BLaER1 treated with 17β-estradiol and CSF1 and Interleukin-3, amounts not matched to agents 10 nM and 100 nM (cell line): ENCODE measurements around the gene FCN3.

ENCODE experiments used
- H3K27ac ChIP-seq, 11 experiments: shearing (Covaris generic); formaldehyde crosslinking; 2 replicates each; pipeline ENCODE4 v1.8.1; 2022
- H3K27me3 ChIP-seq, 11 experiments: shearing (Covaris generic); formaldehyde crosslinking; 2 replicates each; pipeline ENCODE4 v1.8.1; 2022
- H3K36me3 ChIP-seq, 11 experiments: shearing (Covaris generic); formaldehyde crosslinking; 2 replicates each; pipeline ENCODE4 v1.8.1; 2022
- H3K4me1 ChIP-seq, 10 experiments: shearing (Covaris generic); formaldehyde crosslinking; 2 replicates each; pipeline ENCODE4 v1.8.1; 2022
- H3K4me2 ChIP-seq, 11 experiments: shearing (Covaris generic); formaldehyde crosslinking; 2 replicates each; pipeline ENCODE4 v1.8.1; 2022
- H3K4me3 ChIP-seq, 10 experiments: shearing (Covaris generic); formaldehyde crosslinking; 2 replicates each; pipeline ENCODE4 v1.8.1; 2022
- H3K9ac ChIP-seq, 11 experiments: shearing (Covaris generic); formaldehyde crosslinking; 2 replicates each; pipeline ENCODE4 v1.8.1; 2022
- H3K9me3 ChIP-seq, 11 experiments: shearing (Covaris generic); formaldehyde crosslinking; replicated peaks in 1 of 11; 2 replicates each; pipeline ENCODE4 v1.8.1; 2022
- H4K20me1 ChIP-seq, 11 experiments: shearing (Covaris generic); formaldehyde crosslinking; 2 replicates each; pipeline ENCODE4 v1.8.1; 2022
- Cebpa-rat ChIP-seq, 11 experiments: shearing (Covaris generic); IDR thresholded peaks; 2 replicates each; pipeline ENCODE4 v1.8.1; 2022

Gene FCN3

GRCh38 chr1:27355683-27356082 lies 18.9 kb downstream of the FCN3 start:
- H3K27me3 ChIP-seq, result peaks cover 0 to 18% (median 14%) of the 10 kb centered on the region in 11 experiments; a peak in 15 of 22 replicates
- TF ChIP-seq Cebpa-rat (IDR thresholded peaks at IDR 0.05), result no peak
- H3K36me3 ChIP-seq, result peaks cover 9 to 51% (median 20%) of the 10 kb centered on the region in 11 experiments; a peak in 19 of 22 replicates
- H3K9ac ChIP-seq, result 0 out of 22 replicates have a peak overlapping the region, but pooled peaks of 1 of the 11 experiments have one; percentile 15
- H3K27ac ChIP-seq, result no peak overlapping the region
- H3K4me2 ChIP-seq, result peak overlapping the region in 8 of 11 experiments; percentile 86 to 96 (median 90); a peak in 9 of 22 replicates
- no peak overlapping the region for H3K4me3 ChIP-seq
- H3K4me1 ChIP-seq, result peaks cover 26 to 44% (median 36%) of the 10 kb centered on the region in 10 experiments
- H4K20me1 ChIP-seq, result peaks cover 0 to 42% (median 0%) of the 10 kb centered on the region in 11 experiments; a peak in 4 of 22 replicates
- H3K9me3 ChIP-seq, result no peaks in the 10 kb centered on the region

GRCh38 chr1:27353629-27354028 lies 21.0 kb downstream of the FCN3 start:
- Histone ChIP-seq H3K27me3 (0 out of 22 replicates have a peak, but pooled peaks cover 0 to 1% (median 0%) of the 10 kb centered on the region in 11 experiments), H3K36me3 (peaks cover 14 to 62% (median 39%) of the 10 kb centered on the region in 11 experiments; a peak in 21 of 22 replicates), H3K4me1 (peaks cover 16 to 39% (median 31%) of the 10 kb centered on the region in 10 experiments), H3K27ac (no peak overlapping the region), H4K20me1 (peaks cover 0 to 36% (median 0%) of the 10 kb centered on the region in 11 experiments; a peak in 4 of 22 replicates), H3K9me3 (no peaks in the 10 kb centered on the region), H3K9ac (peak overlapping the region in 2 of 11 experiments; percentile 3 to 19; a peak in 1 of 22 replicates), H3K4me2 (no peak overlapping the region), H3K4me3 (no peak overlapping the region)
- TF ChIP-seq Cebpa-rat (IDR thresholded peaks at IDR 0.05), result no peak

DNA sequence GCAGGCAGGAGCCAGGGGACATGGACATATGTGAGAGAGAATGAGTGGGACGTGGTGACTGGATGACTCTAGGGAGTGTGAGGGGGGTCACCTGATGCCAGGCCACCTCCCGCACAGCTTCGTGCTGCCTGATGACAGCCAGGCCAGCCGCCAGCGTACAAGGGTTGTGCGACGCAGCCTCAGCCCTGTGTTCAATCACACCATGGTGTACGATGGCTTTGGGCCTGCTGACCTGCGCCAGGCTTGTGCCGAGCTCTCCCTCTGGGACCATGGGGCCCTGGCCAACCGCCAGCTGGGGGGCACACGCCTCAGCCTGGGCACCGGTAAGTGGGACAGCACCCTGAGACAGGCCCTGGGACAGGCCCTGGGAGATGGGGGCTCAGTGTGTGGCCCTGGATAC lies 21.5 kb downstream of the FCN3 start:
- Histone ChIP-seq H3K27ac (no peak overlapping the region), H3K4me1 (peaks cover 16 to 40% (median 33%) of the 10 kb centered on the region in 10 experiments), H3K9me3 (no peaks in the 10 kb centered on the region), H3K36me3 (peaks cover 9 to 62% (median 41%) of the 10 kb centered on the region in 11 experiments; a peak in 21 of 22 replicates), H4K20me1 (peaks cover 0 to 31% (median 0%) of the 10 kb centered on the region in 11 experiments; a peak in 4 of 22 replicates), H3K4me3 (no peak overlapping the region), H3K27me3 (no peaks in the 10 kb centered on the region), H3K9ac (peak overlapping the region in 1 of 11 experiments; percentile 3; a peak in 1 of 22 replicates), H3K4me2 (no peak overlapping the region)
- TF ChIP-seq Cebpa-rat (IDR thresholded peaks at IDR 0.05), result no peak

GRCh38 chr1:27351541-27352107 lies 23.0 kb downstream of the FCN3 start:
- no peak overlapping the region for H3K4me3 ChIP-seq

GRCh38 chr1:27350663-27351540 lies 23.7 kb downstream of the FCN3 start:
- peak overlapping the region in 1 of 11 experiments; percentile 4; a peak in 1 of 22 replicates for H3K27ac ChIP-seq
- no peaks in the 10 kb centered on the region for H3K27me3 ChIP-seq
- peaks cover 5 to 39% (median 20%) of the 10 kb centered on the region in 10 experiments; a peak in 18 of 20 replicates for H3K4me1 ChIP-seq
- peaks cover 0 to 36% (median 0%) of the 10 kb centered on the region in 11 experiments; a peak in 5 of 22 replicates for H4K20me1 ChIP-seq
- H3K4me2 ChIP-seq, result no peak overlapping the region
- no peaks in the 10 kb centered on the region for H3K9me3 ChIP-seq
- peaks cover 5 to 75% (median 47%) of the 10 kb centered on the region in 11 experiments; a peak in 21 of 22 replicates for H3K36me3 ChIP-seq
- no peak overlapping the region for H3K9ac ChIP-seq
- H3K4me3 ChIP-seq, result no peak overlapping the region
- TF ChIP-seq Cebpa-rat (IDR thresholded peaks at IDR 0.05), result no peak

More at GRCh38 chr1:27351541-27352107, 23.0 kb downstream of the FCN3 start:
- Histone ChIP-seq H3K4me1 (peaks cover 11 to 40% (median 24%) of the 10 kb centered on the region in 10 experiments), H3K36me3 (peaks cover 8 to 74% (median 47%) of the 10 kb centered on the region in 11 experiments; a peak in 21 of 22 replicates), H3K9me3 (no peaks in the 10 kb centered on the region), H3K4me2 (no peak overlapping the region), H3K27me3 (no peaks in the 10 kb centered on the region), H3K9ac (no peak overlapping the region), H3K27ac (peak overlapping the region in 1 of 11 experiments; percentile 4; a peak in 1 of 22 replicates), H4K20me1 (peaks cover 0 to 36% (median 0%) of the 10 kb centered on the region in 11 experiments; a peak in 5 of 22 replicates)
- TF ChIP-seq Cebpa-rat (IDR thresholded peaks at IDR 0.05), result no peak

GRCh38 chr1:27349784-27350662 lies 24.6 kb downstream of the FCN3 start:
- Histone ChIP-seq H3K27ac (no peak overlapping the region), H3K4me1 (peaks cover 9 to 41% (median 22%) of the 10 kb centered on the region in 10 experiments; a peak in 19 of 20 replicates), H3K4me3 (no peak overlapping the region), H4K20me1 (peaks cover 0 to 36% (median 0%) of the 10 kb centered on the region in 11 experiments; a peak in 7 of 22 replicates), H3K9ac (no peak overlapping the region; a peak in 1 of 22 replicates), H3K4me2 (no peak overlapping the region), H3K9me3 (no peaks in the 10 kb centered on the region), H3K27me3 (no peaks in the 10 kb centered on the region), H3K36me3 (peaks cover 0 to 77% (median 51%) of the 10 kb centered on the region in 11 experiments; a peak in 21 of 22 replicates)
- TF ChIP-seq Cebpa-rat (IDR thresholded peaks at IDR 0.05), result no peak

GRCh38 chr1:27348861-27349783 lies 25.5 kb downstream of the FCN3 start:
- peak overlapping the region in 10 of 11 experiments; percentile 10 to 76 (median 56); a peak in 20 of 22 replicates for H3K4me2 ChIP-seq
- TF ChIP-seq Cebpa-rat (IDR thresholded peaks at IDR 0.05), result no peak

More at GRCh38 chr1:27348861-27349783, 25.5 kb downstream of the FCN3 start:
- H3K27me3 ChIP-seq, result no peaks in the 10 kb centered on the region
- H3K27ac ChIP-seq, result peak overlapping the region in 6 of 11 experiments; percentile 9 to 50 (median 30); a peak in 9 of 22 replicates
- peaks cover 0 to 79% (median 52%) of the 10 kb centered on the region in 11 experiments; a peak in 21 of 22 replicates for H3K36me3 ChIP-seq
- no peaks in the 10 kb centered on the region for H3K9me3 ChIP-seq
- peaks cover 0 to 36% (median 0%) of the 10 kb centered on the region in 11 experiments; a peak in 7 of 22 replicates for H4K20me1 ChIP-seq
- no peak overlapping the region for H3K4me3 ChIP-seq
- H3K9ac ChIP-seq, result peak overlapping the region in 9 of 11 experiments; percentile 23 to 58 (median 43); a peak in 14 of 22 replicates
- peaks cover 9 to 50% (median 31%) of the 10 kb centered on the region in 10 experiments; a peak in 19 of 20 replicates for H3K4me1 ChIP-seq
